Osteoblast (primary cell): ENCODE measurements around the gene DCAF8L2. TPM values are rescaled to one million over a fixed set of nuclear protein-coding genes. Genes with fewer than 3 reads are reported as not detected.

ENCODE experiments used
- DNase-seq: peaks from one replicate; pipeline ENCODE4 v3.0.0; 2011; ENCODE audit warnings: low spot score, mixed read lengths; ENCODE audit not compliant: insufficient read length; ENCODE audit errors: missing footprints
- H2AFZ ChIP-seq: 2 replicates; pipeline ENCODE4 v1.6.0; 2011; ENCODE audit warnings: mild to moderate bottlenecking, low read length
- H3K27ac ChIP-seq: 2 replicates; pipeline ENCODE4 v1.5.1; 2011; ENCODE audit warnings: mild to moderate bottlenecking, low read depth, low read length, moderate library complexity
- H3K27me3 ChIP-seq: 2 replicates; pipeline ENCODE4 v1.6.0; 2012; ENCODE audit warnings: mild to moderate bottlenecking, control low read depth, inconsistent platforms, low read length, moderate library complexity; ENCODE audit not compliant: insufficient read depth
- H3K36me3 ChIP-seq: 2 replicates; pipeline ENCODE4 v1.5.1; 2011; ENCODE audit warnings: mild to moderate bottlenecking, low read length, control low read depth, moderate library complexity; ENCODE audit not compliant: insufficient read depth
- H3K4me1 ChIP-seq: 2 replicates; pipeline ENCODE4 v1.5.1; 2011; ENCODE audit warnings: mild to moderate bottlenecking, low read length, control low read depth, moderate library complexity; ENCODE audit not compliant: insufficient read depth
- H3K4me2 ChIP-seq: 2 replicates; pipeline ENCODE4 v1.6.0; 2011; ENCODE audit warnings: mild to moderate bottlenecking, low read length; ENCODE audit not compliant: insufficient read depth
- H3K4me3 ChIP-seq: fragments of 200-600 bp; sonication (generic); 3 replicates; pipeline ENCODE4 v1.5.1; 2012; ENCODE audit warnings: mild to moderate bottlenecking, low read length, inconsistent platforms; ENCODE audit not compliant: insufficient read depth
- H3K79me2 ChIP-seq: 2 replicates; pipeline ENCODE4 v1.6.0; 2012; ENCODE audit warnings: mild to moderate bottlenecking, low read length, control low read depth, inconsistent platforms; ENCODE audit not compliant: insufficient read depth
- H3K9me3 ChIP-seq: 2 replicates; pipeline ENCODE4 v1.5.1; 2011; ENCODE audit warnings: low read depth, low read length, control low read depth
- H4K20me1 ChIP-seq: 2 replicates; pipeline ENCODE4 v1.6.0; 2012; ENCODE audit warnings: mild to moderate bottlenecking, low read length, control low read depth; ENCODE audit not compliant: insufficient read depth
- CTCF ChIP-seq: IDR thresholded peaks from 2 replicates; pipeline ENCODE4 v1.5.1; 2011; ENCODE audit warnings: mild to moderate bottlenecking, low read depth, low read length, moderate library complexity; ENCODE audit errors: extremely low read depth
- total RNA-seq: library from RNA; depleted of rRNA; stranded (reverse); fragments of >200 nt; gene quantifications from 2 replicates; pipeline ENCODE4 v1.2.3, GENCODE V29; 2012

DCAF8L2 gene
- total RNA-seq, 1 donor, result not detected

GRCh38 chrX:27694667-27695066 is 104.5 kb downstream of the DCAF8L2 start:
- no peak for TF ChIP-seq CTCF
- H3K36me3 ChIP-seq, result no peaks in the 10 kb centered on the region
- H2AFZ ChIP-seq, result no peak overlapping the region

GRCh38 chrX:27706526-27706925 is 116.4 kb downstream of the DCAF8L2 start:
- no peak overlapping the region for H3K4me2 ChIP-seq
- H3K4me1 ChIP-seq, result no peaks in the 10 kb centered on the region
- no peak for TF ChIP-seq CTCF
- H3K79me2 ChIP-seq, result no peaks in the 10 kb centered on the region
- H3K27ac ChIP-seq, result no peak overlapping the region
- no peaks in the 10 kb centered on the region for H3K27me3 ChIP-seq
- H3K36me3 ChIP-seq, result no peaks in the 10 kb centered on the region
- no peak overlapping the region for H3K4me3 ChIP-seq
- H3K9me3 ChIP-seq, result no peaks in the 10 kb centered on the region
- no peaks in the 10 kb centered on the region for H4K20me1 ChIP-seq
- DNase-seq, result no peak
- H2AFZ ChIP-seq, result no peak overlapping the region

More at GRCh38 chrX:27694667-27695066, 104.5 kb downstream of the DCAF8L2 start:
- Histone ChIP-seq H3K79me2 (no peaks in the 10 kb centered on the region), H3K27ac (no peak overlapping the region), H3K4me1 (no peaks in the 10 kb centered on the region), H3K4me2 (no peak overlapping the region), H4K20me1 (no peaks in the 10 kb centered on the region), H3K27me3 (no peaks in the 10 kb centered on the region), H3K9me3 (no peaks in the 10 kb centered on the region), H3K4me3 (no peak overlapping the region)
- DNase-seq, result no peak

- Histone ChIP-seq H3K4me1 (no peaks in the 10 kb centered on the region), H3K4me3 (no peak overlapping the region), H3K27me3 (no peaks in the 10 kb centered on the region), H3K9me3 (no peaks in the 10 kb centered on the region), H3K27ac (no peak overlapping the region), H4K20me1 (no peaks in the 10 kb centered on the region), H3K36me3 (no peaks in the 10 kb centered on the region), H3K4me2 (no peak overlapping the region), H3K79me2 (no peaks in the 10 kb centered on the region), H2AFZ (no peak overlapping the region)
- DNase-seq, result no peak
- no peak for TF ChIP-seq CTCF
Measured at GRCh38 chrX:27715610-27716009, 125.5 kb downstream of the DCAF8L2 start.

- no peak overlapping the region for H2AFZ ChIP-seq
- no peaks in the 10 kb centered on the region for H3K36me3 ChIP-seq
- no peak overlapping the region for H3K27ac ChIP-seq
- no peak for TF ChIP-seq CTCF
- no peaks in the 10 kb centered on the region for H3K9me3 ChIP-seq
- H3K4me3 ChIP-seq, result no peak overlapping the region
- H3K4me2 ChIP-seq, result no peak overlapping the region
- no peaks in the 10 kb centered on the region for H3K4me1 ChIP-seq
- no peak for DNase-seq
- no peaks in the 10 kb centered on the region for H3K27me3 ChIP-seq
- no peaks in the 10 kb centered on the region for H4K20me1 ChIP-seq
- no peaks in the 10 kb centered on the region for H3K79me2 ChIP-seq
Measured at GRCh38 chrX:27728291-27728690, 138.1 kb downstream of the DCAF8L2 start.
